ENCODE results near the gene SMC4. TPM values are rescaled to one million over a fixed set of nuclear protein-coding genes. Genes with fewer than 3 reads are reported as not detected.

The SMC4 gene
- total and polyA plus RNA-seq, 2 of the 13 experiments (the other 11 are each of a cell fraction or from before 2014, with no cell fraction given): 19.2 to 74.3 TPM

DNA sequence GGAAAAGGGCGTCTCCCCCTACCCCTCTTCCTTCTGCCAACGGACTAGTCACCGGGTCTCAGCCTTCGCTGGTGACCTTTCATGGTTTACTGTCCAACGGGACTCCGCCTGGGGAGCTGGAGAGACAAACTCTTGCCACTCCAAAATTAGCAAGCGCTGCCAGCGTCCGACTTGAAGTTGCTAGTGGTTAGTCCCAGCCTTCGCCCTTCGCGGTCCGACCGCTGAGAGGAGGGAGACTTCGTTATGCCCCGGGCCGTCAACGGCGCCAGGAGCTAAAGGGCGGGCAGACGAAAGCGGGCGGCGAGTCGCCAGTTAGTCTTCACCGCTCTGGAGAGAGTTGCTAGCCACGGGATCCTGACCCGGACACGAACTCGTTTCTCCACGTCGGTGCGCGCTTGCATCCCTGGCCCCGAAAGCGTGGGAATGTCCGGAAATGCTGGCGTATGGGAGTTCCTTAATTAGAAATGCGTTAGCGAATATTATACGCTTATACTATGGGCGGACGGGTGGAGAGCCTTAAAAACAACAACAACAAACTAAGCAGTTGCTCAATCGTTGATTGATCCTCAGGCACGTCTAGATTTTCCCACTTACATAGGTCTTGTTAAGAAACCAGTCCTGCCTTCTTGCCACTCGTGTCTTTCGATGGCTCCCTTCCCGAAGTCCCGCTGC is 716 bp downstream of the SMC4 start (continued):
- TF ChIP-seq ZNF720 (CRISPR knock-in tag; IDR thresholded peaks at IDR 0.05): no peak
- peak; percentile 54 for TF ChIP-seq HNRNPLL (IDR thresholded peaks at IDR 0.05; ENCODE audit: low read depth, low read length, poor library complexity, severe bottlenecking)
- no peak; the same call in 1 of the 2 replicates for TF ChIP-seq SNAPC4 (CRISPR knock-in tag; IDR thresholded peaks at IDR 0.05)
- no peak for TF ChIP-seq ZNF547 (CRISPR knock-in tag; IDR thresholded peaks at IDR 0.05)
- no peak for TF ChIP-seq ARID2 (CRISPR knock-in tag; IDR thresholded peaks at IDR 0.05; ENCODE audit: borderline replicate concordance)
- TF ChIP-seq ZNF746 (CRISPR knock-in tag; IDR thresholded peaks at IDR 0.05): 0 out of 2 replicates have a peak, but pooled peaks have one; percentile 12
- no peak for TF ChIP-seq NFRKB (IDR thresholded peaks at IDR 0.05)

- Histone ChIP-seq H3K27me3 (ENCODE audit: control insufficient read depth in 1 of 2, insufficient read depth in 2 of 2, low read length in 2 of 2) (no peaks in the 10 kb centered on the region; a peak in 1 of 5 replicates), H3K4me2 (ENCODE audit: low read depth, low read length) (peak overlapping the region; percentile 75), H3K27ac (ENCODE audit: extremely low read length, insufficient read depth, low read length) (peak overlapping the region; percentile 98), H3K9ac (ENCODE audit: insufficient read depth, low read depth, low read length) (peak overlapping the region; percentile 96), H3K36me3 (replicated peaks in 1 of 2; ENCODE audit: control insufficient read depth in 1 of 2, insufficient read depth in 2 of 2, low read length in 2 of 2) (peaks cover 0 to under 1% of the 10 kb centered on the region in 2 experiments; a peak in 2 of 5 replicates), H4K20me1 (ENCODE audit: insufficient read depth, low read length) (peaks cover 9% of the 10 kb centered on the region; the same call in 1 of the 2 replicates), H3K4me3 (replicated peaks in 1 of 3; ENCODE audit: insufficient read depth in 1 of 3, low read depth in 2 of 3, low read length in 3 of 3) (peak overlapping the region; percentile 87 to 94 (median 94)), H3K9me3 (ENCODE audit: low read length) (no peaks in the 10 kb centered on the region), H3K4me1 (ENCODE audit: insufficient read depth, low read length) (peaks cover 37% of the 10 kb centered on the region), H3K79me2 (ENCODE audit: insufficient read depth, low read length) (peaks cover 79% of the 10 kb centered on the region), H2AFZ (ENCODE audit: low read length) (no peak overlapping the region)
- FAIRE-seq: no peak
- in situ Hi-C loops (cut with HindIII; ENCODE audit: extremely low pct_ligation_motif_present, low pct_unique_long_range_greater_than_20kb): loop anchor here (25.0 kb wide), 1 partner anchor 363 kb away; no protein-coding TSS in a partner anchor
- no TSS peak for BruUV-seq (replicated peaks)
- intact Hi-C loops (cut with micrococcal nuclease; ENCODE audit: unreplicated experiment): loop anchor here (2.0 kb wide), 1 partner anchor 48 kb away; the partner anchor contains the start of gene TRIM59
- ChIA-PET CTCF (ENCODE audit: low intra/inter-chr PET ratio, low total read pairs) (no interaction called here), POLR2A (no interaction called here)
- ATAC-seq: peak; percentile 59
- DNase-seq (ENCODE audit: low spot score): no peak
- 0% methylated on average over 9 of the region's 51 CpGs for WGBS (ENCODE audit: low lambda C conversion rate)
- TF ChIP-seq HBP1 (CRISPR knock-in tag; IDR thresholded peaks at IDR 0.05; ENCODE audit: low read depth): no peak
- no peak for TF ChIP-seq ZNF343 (CRISPR knock-in tag; IDR thresholded peaks at IDR 0.05)
- no peak for TF ChIP-seq ZNF10 (CRISPR knock-in tag; IDR thresholded peaks at IDR 0.05; ENCODE audit: borderline replicate concordance, low read depth)
- no peak for TF ChIP-seq ZNF333 (CRISPR knock-in tag; IDR thresholded peaks at IDR 0.05; ENCODE audit: borderline replicate concordance)
- no peak for TF ChIP-seq JUND (CRISPR knock-in tag; IDR thresholded peaks at IDR 0.05)
- TF ChIP-seq ZNF556 (CRISPR knock-in tag; IDR thresholded peaks at IDR 0.05; ENCODE audit: borderline replicate concordance): no peak
- TF ChIP-seq, protein P1, sequence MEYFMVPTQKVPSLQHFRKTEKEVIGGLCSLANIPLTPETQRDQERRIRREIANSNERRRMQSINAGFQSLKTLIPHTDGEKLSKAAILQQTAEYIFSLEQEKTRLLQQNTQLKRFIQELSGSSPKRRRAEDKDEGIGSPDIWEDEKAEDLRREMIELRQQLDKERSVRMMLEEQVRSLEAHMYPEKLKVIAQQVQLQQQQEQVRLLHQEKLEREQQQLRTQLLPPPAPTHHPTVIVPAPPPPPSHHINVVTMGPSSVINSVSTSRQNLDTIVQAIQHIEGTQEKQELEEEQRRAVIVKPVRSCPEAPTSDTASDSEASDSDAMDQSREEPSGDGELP (IDR thresholded peaks at IDR 0.05; ENCODE audit: borderline replicate concordance, low read depth): no peak
- no peak for TF ChIP-seq TCF7L2 (IDR thresholded peaks at IDR 0.05; ENCODE audit: low read depth, low read length)
- TF ChIP-seq ZNF354B (CRISPR knock-in tag; IDR thresholded peaks at IDR 0.05): no peak
Observed at GRCh38 chr3:160400702-160401150, 1.3 kb downstream of the SMC4 start.
